HCT116 (cell line): ENCODE results near the gene TRDMT1. TPM values are rescaled to one million over a fixed set of nuclear protein-coding genes. Genes with fewer than 3 reads are reported as not detected.
A peak's percentile ranks its signal among the peaks of the same experiment; 100 is the strongest.

Source experiments
- ATAC-seq: fragments of 200-7000 bp; cut with Tn5 transposase; 2 replicates; pipeline ENCODE4 v1.9.1; 2020; ENCODE audit warnings: mild to moderate bottlenecking, moderate library complexity
- BruUV-seq: library from RNA; stranded (reverse); fragments of 400-500 nt; replicated peaks from 2 replicates; lab custom pipeline; 2021; lab: Mats Ljungman, UMichigan
- CTCF ChIA-PET: fragments of 300-600 bp; sonication (Branson Sonifier 250); formaldehyde crosslinking; loops from one replicate; lab custom pipeline; 2021; ENCODE audit warnings: antibody characterized with exemption; lab: Charles Lee
- POLR2A ChIA-PET: fragments of 300-600, 350-600 bp; sonication (Branson Sonifier 250); formaldehyde crosslinking; loops from one replicate; lab custom pipeline; 2021; ENCODE audit warnings: antibody characterized with exemption; lab: Charles Lee
- RAD21 ChIA-PET, 2 experiments: fragments of 300-600 bp; sonication (Branson Sonifier 250); formaldehyde crosslinking; loops; one replicate each; lab custom pipeline; 2023; ENCODE audit warnings: low total read pairs in 2 of 2; ENCODE audit not compliant: uncharacterized antibody in 2 of 2, unreplicated experiment in 2 of 2, low non-redundant PET in 1 of 2; lab: Charles Lee
- DNase-seq: peaks from one replicate; pipeline ENCODE4 v3.0.0-alpha.2; 2010; ENCODE audit warnings: low read depth, low spot score
- H2AFZ ChIP-seq: fragments of 200-600 bp; shearing (Covaris generic), sonication (generic); 2 replicates; pipeline ENCODE4 v1.6.1; 2017; ENCODE audit warnings: low read depth, mixed run types, mixed read lengths, antibody characterized with exemption, low read length; ENCODE audit not compliant: poor library complexity, severe bottlenecking
- H3K27ac ChIP-seq: 2 replicates; pipeline ENCODE4 v1.5.1; 2012; ENCODE audit warnings: low read depth, low read length
- H3K27me3 ChIP-seq: fragments of 200-600 bp; sonication (generic); 2 replicates; pipeline ENCODE4 v1.6.1; 2016; ENCODE audit warnings: mixed run types, low read length, mixed read lengths; ENCODE audit not compliant: insufficient read depth
- H3K36me3 ChIP-seq, 2 experiments: fragments of 200-500 bp in 1 of 2; fragments of 200-600 bp in 1 of 2; sonication (Bioruptor generic) in 1 of 2; sonication (generic) in 1 of 2; 2 replicates each; pipeline versions ENCODE4 v1.5.1 to v1.6.1; 2014 to 2016; ENCODE audit warnings: low read length in 2 of 2, inconsistent platforms in 1 of 2, mixed read lengths in 1 of 2, mixed run types in 1 of 2; ENCODE audit not compliant: insufficient read depth in 2 of 2, control insufficient read depth in 1 of 2
- H3K4me1 ChIP-seq, 2 experiments: fragments of 200-600 bp in 1 of 2; sonication (generic) in 1 of 2; 2 replicates each; pipeline versions ENCODE4 v1.5.1 to v1.6.1; 2012 to 2017; ENCODE audit warnings: low read length in 2 of 2, inconsistent platforms in 1 of 2, mild to moderate bottlenecking in 1 of 2, mixed read lengths in 1 of 2, mixed run types in 1 of 2, moderate library complexity in 1 of 2; ENCODE audit not compliant: insufficient read depth in 2 of 2, control insufficient read depth in 1 of 2
- H3K4me2 ChIP-seq: fragments of 200-600 bp; sonication (generic); 2 replicates; pipeline ENCODE4 v1.6.1; 2017; ENCODE audit warnings: mixed run types, low read length, mixed read lengths
- H3K4me3 ChIP-seq, 2 experiments: fragments of 200-600 bp in 1 of 2; sonication (generic) in 1 of 2; replicated peaks in 1 of 2; 2 replicates each; pipeline ENCODE4 v1.5.1; 2011 to 2016; ENCODE audit warnings: low read length in 2 of 2, control low read depth in 1 of 2, low read depth in 1 of 2, mild to moderate bottlenecking in 1 of 2, mixed read lengths in 1 of 2, mixed run types in 1 of 2
- H3K79me2 ChIP-seq: fragments of 200-600 bp; sonication (generic); 2 replicates; pipeline ENCODE4 v1.6.1; 2017; ENCODE audit warnings: mild to moderate bottlenecking, mixed run types, low read length, moderate library complexity, mixed read lengths; ENCODE audit not compliant: insufficient read depth
- H3K9ac ChIP-seq: fragments of 200-600 bp; sonication (generic); 2 replicates; pipeline ENCODE4 v1.6.1; 2016; ENCODE audit warnings: low read length, mixed read lengths
- H3K9me2 ChIP-seq: fragments of 200-600 bp; sonication (generic), shearing (Covaris generic); 2 replicates; pipeline ENCODE4 v1.6.1; 2017; ENCODE audit warnings: mixed run types, mild to moderate bottlenecking, moderate library complexity; ENCODE audit not compliant: insufficient read depth
- H3K9me3 ChIP-seq, 2 experiments: fragments of 200-500 bp in 1 of 2; fragments of 200-600 bp in 1 of 2; sonication (Bioruptor generic) in 1 of 2; sonication (generic) in 1 of 2; 2 replicates each; pipeline ENCODE4 v1.6.1; 2014 to 2017; ENCODE audit warnings: low read length in 2 of 2, mixed read lengths in 2 of 2, inconsistent platforms in 1 of 2, low read depth in 1 of 2, mild to moderate bottlenecking in 1 of 2, mixed run types in 1 of 2, moderate library complexity in 1 of 2; ENCODE audit not compliant: control insufficient read depth in 1 of 2, insufficient read depth in 1 of 2
- H4K20me1 ChIP-seq: fragments of 200-600 bp; sonication (generic), shearing (Covaris generic); 2 replicates; pipeline ENCODE4 v1.6.1; 2017; ENCODE audit warnings: mixed run types, mild to moderate bottlenecking, moderate library complexity; ENCODE audit not compliant: insufficient read depth
- ATF3 ChIP-seq: IDR thresholded peaks from 2 replicates; pipeline ENCODE4 v1.6.1; 2012
- CBX3 ChIP-seq: IDR thresholded peaks from 2 replicates; pipeline ENCODE4 v1.6.1; 2012; ENCODE audit warnings: low read depth
- CEBPB ChIP-seq: IDR thresholded peaks from 2 replicates; pipeline ENCODE4 v1.6.1; 2012; ENCODE audit warnings: low read depth
- CTCF ChIP-seq, 3 experiments: fragments of 200-600 bp in 1 of 3; sonication (generic) in 1 of 3; IDR thresholded peaks in 2 of 3; conservative IDR thresholded peaks in 1 of 3; 2 replicates each; pipeline ENCODE4 v1.5.1; 2012 to 2017; ENCODE audit warnings: low read depth in 2 of 3, low read length in 2 of 3, antibody characterized with exemption in 1 of 3, borderline replicate concordance in 1 of 3, control low read depth in 1 of 3, mild to moderate bottlenecking in 1 of 3, mixed read lengths in 1 of 3, mixed run types in 1 of 3, moderate library complexity in 1 of 3; ENCODE audit not compliant: insufficient read depth in 1 of 3
- EGR1 ChIP-seq: IDR thresholded peaks from 2 replicates; pipeline ENCODE4 v1.6.1; 2012; ENCODE audit warnings: low read depth
- ELF1 ChIP-seq: IDR thresholded peaks from 2 replicates; pipeline ENCODE4 v1.6.1; 2012; ENCODE audit warnings: low read depth, borderline replicate concordance
- JUND ChIP-seq: IDR thresholded peaks from 2 replicates; pipeline ENCODE4 v1.6.1; 2012
- MAX ChIP-seq: IDR thresholded peaks from 2 replicates; pipeline ENCODE4 v1.6.1; 2012
- POLR2AphosphoS5 ChIP-seq: IDR thresholded peaks from 2 replicates; pipeline ENCODE4 v1.6.1; 2011; ENCODE audit warnings: mild to moderate bottlenecking, low read depth, low read length, moderate library complexity
- RAD21 ChIP-seq: IDR thresholded peaks from 2 replicates; pipeline ENCODE4 v1.6.1; 2012; ENCODE audit warnings: low read depth, mild to moderate bottlenecking
- REST ChIP-seq: IDR thresholded peaks from 2 replicates; pipeline ENCODE4 v1.6.1; 2012; ENCODE audit warnings: low read depth
- SIN3A ChIP-seq: IDR thresholded peaks from 2 replicates; pipeline ENCODE4 v1.6.1; 2012; ENCODE audit warnings: low read depth
- SP1 ChIP-seq: IDR thresholded peaks from 2 replicates; pipeline ENCODE4 v1.6.1; 2012; ENCODE audit warnings: low read depth
- TCF7L2 ChIP-seq: IDR thresholded peaks from 2 replicates; pipeline ENCODE4 v1.7.0; 2011; ENCODE audit warnings: borderline replicate concordance, inconsistent platforms; ENCODE audit not compliant: insufficient read depth, insufficient read length; ENCODE audit errors: extremely low read depth
- YY1 ChIP-seq: IDR thresholded peaks from 2 replicates; pipeline ENCODE4 v1.6.1; 2011; ENCODE audit warnings: low read length, low read depth, moderate library complexity, mild to moderate bottlenecking; ENCODE audit not compliant: insufficient replicate concordance; ENCODE audit errors: extremely low read depth
- intact Hi-C: fragments of 100-400 bp; cut with micrococcal nuclease; formaldehyde crosslinking; loops from 2 replicates; pipeline ENCODE4 v1.10.0; 2022
- total RNA-seq: library from RNA; stranded (reverse); gene quantifications from one replicate; pipeline ENCODE4 v1.2.1, GENCODE V29; 2021; ENCODE audit not compliant: unreplicated experiment

The TRDMT1 gene
- total RNA-seq, 1 experiment from 2014 or later = 8.6 TPM

- TF ChIP-seq YY1 (no peak), SIN3A (no peak), ELF1 (no peak), JUND (no peak)
Observed at GRCh38 chr10:17206210-17206709, 4.8 kb upstream of the TRDMT1 start (continued).

- Histone ChIP-seq H3K27ac (no peak overlapping the region), H3K4me1 (peaks cover 5 to 14% of the 10 kb centered on the region in 2 experiments), H3K36me3 (no peaks in the 10 kb centered on the region), H3K9me3 (no peaks in the 10 kb centered on the region), H3K4me3 (no peak overlapping the region), H4K20me1 (no peaks in the 10 kb centered on the region), H3K9ac (no peak overlapping the region), H3K9me2 (no peaks in the 10 kb centered on the region), H3K27me3 (no peaks in the 10 kb centered on the region), H2AFZ (peak overlapping the region; percentile 34), H3K4me2 (no peak overlapping the region), H3K79me2 (0 out of 2 replicates have a peak, but pooled peaks cover 3% of the 10 kb centered on the region)
- BruUV-seq = no TSS peak
- intact Hi-C loops = no loop called here
- ChIA-PET POLR2A (no interaction called here), CTCF (no interaction called here), RAD21 (no interaction called here)
- TF ChIP-seq CEBPB = no peak
- TF ChIP-seq REST = no peak
- TF ChIP-seq CBX3 = no peak
- TF ChIP-seq EGR1 = no peak
- no peak for TF ChIP-seq TCF7L2
- TF ChIP-seq SP1 = no peak
- no peak for TF ChIP-seq CTCF (IDR thresholded peaks at IDR 0.05 in 2 of 3, conservative IDR thresholded peaks at IDR 0.05 in 1 of 3; ENCODE audit: borderline replicate concordance in 1 of 3, insufficient read depth in 1 of 3, low read depth in 2 of 3, low read length in 2 of 3)
- no peak for TF ChIP-seq ATF3
- no peak for TF ChIP-seq MAX
- no peak for TF ChIP-seq RAD21
- no peak for TF ChIP-seq POLR2AphosphoS5
- no peak for DNase-seq
- ATAC-seq = no peak
Observed at GRCh38 chr10:17203416-17203815, 1.9 kb upstream of the TRDMT1 start.
